Keratinocyte (primary cell): Measurements from ENCODE around the gene FBXW2. TPM values are rescaled to one million over a fixed set of nuclear protein-coding genes. Genes with fewer than 3 reads are reported as not detected.

Source experiments
- DNase-seq: peaks from one replicate; pipeline ENCODE4 v3.0.0-alpha.2; 2011; ENCODE audit warnings: low read depth, missing footprints, low spot score
- FAIRE-seq: peaks from 2 replicates; lab custom pipeline; 2011; peaks lifted over from hg19 to GRCh38; lab: Jason Lieb, UNC
- H2AFZ ChIP-seq: 2 replicates; pipeline ENCODE4 v1.6.0; 2012; ENCODE audit warnings: low read length, control low read depth, inconsistent platforms; ENCODE audit not compliant: control insufficient read depth
- H3K27ac ChIP-seq: 2 replicates; pipeline ENCODE4 v1.5.1; 2011; ENCODE audit warnings: low read length; ENCODE audit not compliant: control insufficient read depth, insufficient read depth
- H3K27me3 ChIP-seq: 3 replicates; pipeline ENCODE4 v1.6.0; 2011; ENCODE audit warnings: low read length; ENCODE audit not compliant: control insufficient read depth, insufficient read depth; ENCODE audit errors: extremely low read depth
- H3K36me3 ChIP-seq, 2 experiments: 2 replicates in 1 of 2; 3 replicates in 1 of 2; pipeline ENCODE4 v1.5.1; 2011; ENCODE audit warnings: low read length in 2 of 2, mild to moderate bottlenecking in 1 of 2; ENCODE audit not compliant: control insufficient read depth in 2 of 2, insufficient read depth in 2 of 2; ENCODE audit errors: extremely low read depth in 1 of 2
- H3K4me1 ChIP-seq: 3 replicates; pipeline ENCODE4 v1.5.1; 2011; ENCODE audit warnings: low read length; ENCODE audit not compliant: control insufficient read depth, insufficient read depth; ENCODE audit errors: extremely low read depth
- H3K4me2 ChIP-seq: 3 replicates; pipeline ENCODE4 v1.6.0; 2011; ENCODE audit warnings: low read depth, low read length; ENCODE audit not compliant: control insufficient read depth, insufficient read depth; ENCODE audit errors: extremely low read depth
- H3K4me3 ChIP-seq, 3 experiments: fragments of 200-600 bp in 1 of 3; sonication (generic) in 1 of 3; 2 replicates in 2 of 3; 3 replicates in 1 of 3; pipeline ENCODE4 v1.5.1; 2011 to 2016; ENCODE audit warnings: low read length in 3 of 3, mild to moderate bottlenecking in 3 of 3, control low read depth in 2 of 3, inconsistent platforms in 1 of 3, low read depth in 1 of 3, mixed read lengths in 1 of 3, mixed run types in 1 of 3, moderate library complexity in 1 of 3; ENCODE audit not compliant: control insufficient read depth in 2 of 3, insufficient read depth in 2 of 3; ENCODE audit errors: extremely low read depth in 1 of 3
- H3K79me2 ChIP-seq: 2 replicates; pipeline ENCODE4 v1.6.0; 2012; ENCODE audit warnings: low read length; ENCODE audit not compliant: control insufficient read depth, insufficient read depth
- H3K9ac ChIP-seq: 3 replicates; pipeline ENCODE4 v1.6.0; 2011; ENCODE audit warnings: low read length; ENCODE audit not compliant: control insufficient read depth, insufficient read depth; ENCODE audit errors: extremely low read depth
- H3K9me1 ChIP-seq: 3 replicates; pipeline ENCODE4 v1.6.0; 2011; ENCODE audit warnings: low read length; ENCODE audit not compliant: control insufficient read depth, insufficient read depth; ENCODE audit errors: extremely low read depth
- H3K9me3 ChIP-seq: 2 replicates; pipeline ENCODE4 v1.5.1; 2012; ENCODE audit warnings: low read depth, low read length; ENCODE audit not compliant: control insufficient read depth
- H4K20me1 ChIP-seq: 3 replicates; pipeline ENCODE4 v1.6.0; 2011; ENCODE audit warnings: low read length; ENCODE audit not compliant: control insufficient read depth, insufficient read depth; ENCODE audit errors: extremely low read depth
- EZH2 ChIP-seq: IDR thresholded peaks from one replicate; pipeline ENCODE4 v1.6.1; 2012; ENCODE audit warnings: inconsistent platforms, mild to moderate bottlenecking, low read length, moderate library complexity
- dilution Hi-C: fragments of 300-500 bp; cut with MboI; formaldehyde crosslinking; loops from one replicate; pipeline ENCODE4 v1.7.0; 2020; ENCODE audit warnings: low sequenced_read_pairs; ENCODE audit not compliant: extremely low pct_ligation_motif_present
- polyA plus RNA-seq, 5 experiments: library from polyadenylated mRNA; depleted of rRNA in 3 of 5; stranded (reverse) in 3 of 5; stranded (forward) in 1 of 5; unstranded in 1 of 5; fragments of >200 nt; gene quantifications; 1 replicate in 1 of 5; 2 replicates in 3 of 5; 3 replicates in 1 of 5; pipeline versions ENCODE4 v1.2.1 to v1.2.3, GENCODE V29; 2011 to 2012; ENCODE audit warnings: missing spikeins in 2 of 5, low read depth in 1 of 5, low replicate concordance in 1 of 5
- TF ChIP-seq, protein P1 (sequence below), 3 experiments: IDR thresholded peaks in 1 of 3; conservative IDR thresholded peaks in 1 of 3; optimal IDR thresholded peaks in 1 of 3; 2 replicates in 2 of 3; 3 replicates in 1 of 3; pipeline versions ENCODE3 to v1.5.1; 2011; ENCODE audit warnings: low read length in 3 of 3, mild to moderate bottlenecking in 3 of 3, moderate library complexity in 2 of 3, control low read depth in 1 of 3, inconsistent platforms in 1 of 3; ENCODE audit not compliant: insufficient read depth in 2 of 3; ENCODE audit errors: extremely low read depth in 1 of 3

The FBXW2 gene
- polyA plus RNA-seq, 1 donor (not counting 4 experiments of a cell fraction or from before 2014, with no cell fraction given): 68.3 TPM

DNA sequence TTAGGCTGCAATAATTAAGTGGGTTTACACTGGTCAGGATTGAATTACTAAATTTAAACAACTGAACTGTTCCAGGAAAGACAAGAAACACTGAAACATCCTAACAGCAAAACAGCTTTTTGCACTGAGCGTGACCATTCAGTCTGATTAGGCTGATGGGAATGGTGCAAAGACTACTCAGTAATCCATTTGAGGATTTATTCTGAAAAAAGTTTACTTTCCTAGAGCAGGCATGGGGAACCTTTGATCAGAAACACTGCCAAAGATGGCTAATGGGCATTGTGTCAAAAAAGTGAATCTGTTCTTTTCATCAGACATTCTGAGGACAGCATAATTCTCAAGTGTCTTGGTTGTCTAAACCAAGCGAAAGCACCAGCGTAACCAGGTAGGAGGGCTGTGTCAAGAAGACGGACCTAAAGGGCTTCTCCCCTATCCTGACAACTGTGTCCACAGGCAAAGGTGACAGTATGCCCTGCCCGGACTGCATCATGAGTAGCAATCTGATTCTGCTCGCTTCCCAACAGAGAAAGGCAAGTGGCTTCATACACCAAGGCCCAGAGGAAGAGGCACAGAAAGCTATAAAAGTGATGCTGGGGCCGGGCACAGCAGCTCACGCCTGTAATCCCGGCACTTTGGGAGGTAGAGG lies 33.3 kb downstream of the FBXW2 start:
- Histone ChIP-seq H3K4me1 (no peaks in the 10 kb centered on the region), H3K4me3 (no peak overlapping the region), H2AFZ (no peak overlapping the region), H3K27me3 (no peaks in the 10 kb centered on the region), H3K4me2 (no peak overlapping the region), H3K79me2 (no peaks in the 10 kb centered on the region), H3K36me3 (peaks cover 15 to 20% of the 10 kb centered on the region in 2 experiments), H3K9ac (no peak overlapping the region), H3K27ac (no peak overlapping the region), H3K9me1 (no peaks in the 10 kb centered on the region), H3K9me3 (no peaks in the 10 kb centered on the region), H4K20me1 (no peaks in the 10 kb centered on the region)
- no peak for FAIRE-seq
- no peak for TF ChIP-seq EZH2
- TF ChIP-seq, protein P1, sequence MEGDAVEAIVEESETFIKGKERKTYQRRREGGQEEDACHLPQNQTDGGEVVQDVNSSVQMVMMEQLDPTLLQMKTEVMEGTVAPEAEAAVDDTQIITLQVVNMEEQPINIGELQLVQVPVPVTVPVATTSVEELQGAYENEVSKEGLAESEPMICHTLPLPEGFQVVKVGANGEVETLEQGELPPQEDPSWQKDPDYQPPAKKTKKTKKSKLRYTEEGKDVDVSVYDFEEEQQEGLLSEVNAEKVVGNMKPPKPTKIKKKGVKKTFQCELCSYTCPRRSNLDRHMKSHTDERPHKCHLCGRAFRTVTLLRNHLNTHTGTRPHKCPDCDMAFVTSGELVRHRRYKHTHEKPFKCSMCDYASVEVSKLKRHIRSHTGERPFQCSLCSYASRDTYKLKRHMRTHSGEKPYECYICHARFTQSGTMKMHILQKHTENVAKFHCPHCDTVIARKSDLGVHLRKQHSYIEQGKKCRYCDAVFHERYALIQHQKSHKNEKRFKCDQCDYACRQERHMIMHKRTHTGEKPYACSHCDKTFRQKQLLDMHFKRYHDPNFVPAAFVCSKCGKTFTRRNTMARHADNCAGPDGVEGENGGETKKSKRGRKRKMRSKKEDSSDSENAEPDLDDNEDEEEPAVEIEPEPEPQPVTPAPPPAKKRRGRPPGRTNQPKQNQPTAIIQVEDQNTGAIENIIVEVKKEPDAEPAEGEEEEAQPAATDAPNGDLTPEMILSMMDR (optimal IDR thresholded peaks at IDR 0.05 in 1 of 3, IDR thresholded peaks at IDR 0.05 in 1 of 3, conservative IDR thresholded peaks at IDR 0.05 in 1 of 3; ENCODE audit: extremely low read depth in 1 of 3, insufficient read depth in 2 of 3, low read length in 3 of 3): no peak
- dilution Hi-C loops: no loop called here
- DNase-seq: no peak

DNA sequence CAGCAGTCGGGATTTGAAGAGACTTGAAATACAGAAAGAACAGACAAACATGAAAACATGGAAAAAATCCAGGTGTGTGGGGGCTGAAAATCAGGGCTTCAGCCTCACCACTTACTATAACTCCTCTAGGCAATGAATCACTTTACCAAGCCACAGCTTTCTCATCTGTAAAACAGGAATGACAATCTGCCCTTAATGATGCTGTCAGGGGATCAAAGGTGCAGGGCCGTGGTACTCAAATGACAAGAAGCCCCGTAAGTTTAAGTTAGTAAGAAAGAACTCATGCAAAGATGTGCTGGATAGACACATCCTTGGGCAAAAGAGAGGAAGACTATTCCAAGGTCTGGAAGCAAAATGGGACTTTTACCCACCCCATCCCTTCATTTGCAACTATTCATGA lies 34.7 kb downstream of the FBXW2 start:
- Histone ChIP-seq H3K27ac (no peak overlapping the region), H3K9ac (no peak overlapping the region), H4K20me1 (no peaks in the 10 kb centered on the region), H3K9me1 (no peaks in the 10 kb centered on the region), H3K4me3 (no peak overlapping the region), H3K36me3 (peaks cover 5 to 14% of the 10 kb centered on the region in 2 experiments), H3K27me3 (no peaks in the 10 kb centered on the region), H3K4me2 (no peak overlapping the region), H3K9me3 (no peaks in the 10 kb centered on the region), H3K4me1 (no peaks in the 10 kb centered on the region), H2AFZ (no peak overlapping the region), H3K79me2 (no peaks in the 10 kb centered on the region)
- FAIRE-seq: no peak
- TF ChIP-seq, protein P1 (optimal IDR thresholded peaks at IDR 0.05 in 1 of 3, IDR thresholded peaks at IDR 0.05 in 1 of 3, conservative IDR thresholded peaks at IDR 0.05 in 1 of 3; ENCODE audit: extremely low read depth in 1 of 3, insufficient read depth in 2 of 3, low read length in 3 of 3): no peak
- no peak for TF ChIP-seq EZH2
- dilution Hi-C loops: no loop called here
- DNase-seq: no peak
